GM12875 (cell line): ENCODE results near the gene LRRC1.

Experiments used
- H3K4me3 ChIP-seq: one replicate; pipeline ENCODE4 v1.5.1; 2011; ENCODE audit warnings: low read depth, low read length, control low read depth
- CTCF ChIP-seq: IDR thresholded peaks from 2 replicates; pipeline ENCODE4 v1.5.1; 2011; ENCODE audit warnings: low read depth, mild to moderate bottlenecking, control low read depth, inconsistent platforms, low read length, moderate library complexity, borderline replicate concordance; ENCODE audit not compliant: insufficient read depth

The LRRC1 gene

GRCh38 chr6:53792016-53792415 lies 2.8 kb upstream of the LRRC1 start:
- TF ChIP-seq CTCF = no peak
- no peak overlapping the region for H3K4me3 ChIP-seq

GRCh38 chr6:53792973-53793317 lies 1.9 kb upstream of the LRRC1 start:
- no peak overlapping the region for H3K4me3 ChIP-seq
- no peak for TF ChIP-seq CTCF

GRCh38 chr6:53793318-53794136 lies 1.3 kb upstream of the LRRC1 start:
- peak overlapping the region; percentile 5 for H3K4me3 ChIP-seq
- no peak for TF ChIP-seq CTCF

GRCh38 chr6:53794137-53794719 lies 577 bp upstream of the LRRC1 start:
- no peak for TF ChIP-seq CTCF
- H3K4me3 ChIP-seq = peak overlapping the region; percentile 51

- peak overlapping the region; percentile 51 for H3K4me3 ChIP-seq
- TF ChIP-seq CTCF = no peak
Measured at GRCh38 chr6:53795340-53795701, 516 bp downstream of the LRRC1 start.

GRCh38 chr6:53795702-53796450 lies 1.1 kb downstream of the LRRC1 start:
- no peak for TF ChIP-seq CTCF
- no peak overlapping the region for H3K4me3 ChIP-seq
